Neutrophil (primary cell): Measurements from ENCODE around the gene GALNT18.

Source experiments
- H3K27ac ChIP-seq: fragments of 200-600 bp; sonication (generic); 2 replicates; pipeline ENCODE4 v1.5.1; 2016; ENCODE audit warnings: mild to moderate bottlenecking, moderate library complexity
- H3K27me3 ChIP-seq: fragments of 200-600 bp; sonication (generic); 2 replicates; pipeline ENCODE4 v1.6.0; 2016; ENCODE audit warnings: mild to moderate bottlenecking
- H3K36me3 ChIP-seq: fragments of 200-600 bp; sonication (generic); 2 replicates; pipeline ENCODE4 v1.5.1; 2017
- H3K4me1 ChIP-seq, 2 experiments: fragments of 200-600 bp in 1 of 2; sonication (generic) in 1 of 2; 1 replicate in 1 of 2; 2 replicates in 1 of 2; pipeline versions ENCODE4 v1.5.1 to v1.6.1; 2013 to 2016; ENCODE audit warnings: low read depth in 1 of 2, low read length in 1 of 2, mild to moderate bottlenecking in 1 of 2, moderate library complexity in 1 of 2; ENCODE audit not compliant: control insufficient read depth in 1 of 2, insufficient read depth in 1 of 2
- H3K4me3 ChIP-seq, 2 experiments: fragments of 200-600 bp in 1 of 2; sonication (generic) in 1 of 2; 1 replicate in 1 of 2; 2 replicates in 1 of 2; pipeline ENCODE4 v1.5.1; 2013 to 2016; ENCODE audit warnings: low read depth in 1 of 2, low read length in 1 of 2, mild to moderate bottlenecking in 1 of 2, moderate library complexity in 1 of 2
- H3K9me3 ChIP-seq: fragments of 200-600 bp; sonication (generic); 2 replicates; pipeline ENCODE4 v1.5.1; 2016
- TF ChIP-seq, protein P1 (sequence below): fragments of 200-600 bp; sonication (generic); IDR thresholded peaks from 2 replicates; pipeline ENCODE4 v1.5.1; 2016; ENCODE audit warnings: antibody characterized with exemption

GALNT18 gene

DNA sequence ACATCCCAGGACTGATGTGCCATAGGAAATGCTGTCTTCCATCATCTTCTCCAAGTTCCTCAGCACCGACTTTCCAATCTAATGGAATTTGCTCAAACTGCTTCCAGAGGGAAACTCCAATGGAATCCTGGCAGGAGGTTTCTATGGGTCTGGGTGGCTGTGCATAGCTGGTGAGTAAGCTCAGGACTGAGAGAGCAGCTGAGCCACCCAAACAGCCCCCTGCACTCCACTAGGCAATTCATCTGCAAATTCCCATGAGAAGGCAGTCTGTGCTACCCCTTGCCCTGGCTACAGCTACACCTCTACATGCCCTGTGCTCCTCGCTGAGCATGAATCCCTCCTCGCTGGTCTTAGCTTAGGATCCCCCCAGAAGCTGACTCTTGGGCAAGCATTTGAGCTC is 140.8 kb downstream of the GALNT18 start:
- H3K27ac ChIP-seq, result no peak overlapping the region
- no peaks in the 10 kb centered on the region for H3K36me3 ChIP-seq
- no peak overlapping the region for H3K4me3 ChIP-seq
- TF ChIP-seq, protein P1, sequence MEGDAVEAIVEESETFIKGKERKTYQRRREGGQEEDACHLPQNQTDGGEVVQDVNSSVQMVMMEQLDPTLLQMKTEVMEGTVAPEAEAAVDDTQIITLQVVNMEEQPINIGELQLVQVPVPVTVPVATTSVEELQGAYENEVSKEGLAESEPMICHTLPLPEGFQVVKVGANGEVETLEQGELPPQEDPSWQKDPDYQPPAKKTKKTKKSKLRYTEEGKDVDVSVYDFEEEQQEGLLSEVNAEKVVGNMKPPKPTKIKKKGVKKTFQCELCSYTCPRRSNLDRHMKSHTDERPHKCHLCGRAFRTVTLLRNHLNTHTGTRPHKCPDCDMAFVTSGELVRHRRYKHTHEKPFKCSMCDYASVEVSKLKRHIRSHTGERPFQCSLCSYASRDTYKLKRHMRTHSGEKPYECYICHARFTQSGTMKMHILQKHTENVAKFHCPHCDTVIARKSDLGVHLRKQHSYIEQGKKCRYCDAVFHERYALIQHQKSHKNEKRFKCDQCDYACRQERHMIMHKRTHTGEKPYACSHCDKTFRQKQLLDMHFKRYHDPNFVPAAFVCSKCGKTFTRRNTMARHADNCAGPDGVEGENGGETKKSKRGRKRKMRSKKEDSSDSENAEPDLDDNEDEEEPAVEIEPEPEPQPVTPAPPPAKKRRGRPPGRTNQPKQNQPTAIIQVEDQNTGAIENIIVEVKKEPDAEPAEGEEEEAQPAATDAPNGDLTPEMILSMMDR, result no peak
- H3K4me1 ChIP-seq, result no peaks in the 10 kb centered on the region
- H3K9me3 ChIP-seq, result no peaks in the 10 kb centered on the region
- H3K27me3 ChIP-seq, result peaks cover 42% of the 10 kb centered on the region

DNA sequence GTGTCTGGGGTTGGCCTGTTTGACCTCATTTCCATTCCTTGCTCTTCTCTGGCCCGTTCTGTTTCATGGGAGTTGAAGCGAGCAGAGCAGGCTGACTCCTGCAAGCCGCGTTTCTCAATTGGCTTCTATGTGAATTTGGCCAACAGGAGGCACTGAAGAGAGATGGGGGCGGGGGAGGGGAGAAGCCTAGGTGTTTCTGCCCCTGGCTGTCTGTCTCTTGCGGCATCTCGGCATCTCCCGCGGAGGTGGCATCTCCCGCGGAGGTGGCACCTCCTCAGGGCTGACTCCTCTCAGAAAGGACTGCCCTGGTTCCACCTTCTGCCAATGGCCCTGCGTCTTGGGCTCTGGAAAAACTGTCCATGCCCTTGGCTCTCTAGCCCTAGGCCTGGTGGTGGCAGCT is 143.1 kb downstream of the GALNT18 start:
- Histone ChIP-seq H3K27me3 (peaks cover 48% of the 10 kb centered on the region), H3K4me1 (no peaks in the 10 kb centered on the region), H3K4me3 (no peak overlapping the region), H3K9me3 (no peaks in the 10 kb centered on the region), H3K27ac (no peak overlapping the region), H3K36me3 (no peaks in the 10 kb centered on the region)
- TF ChIP-seq, protein P1, result no peak

DNA sequence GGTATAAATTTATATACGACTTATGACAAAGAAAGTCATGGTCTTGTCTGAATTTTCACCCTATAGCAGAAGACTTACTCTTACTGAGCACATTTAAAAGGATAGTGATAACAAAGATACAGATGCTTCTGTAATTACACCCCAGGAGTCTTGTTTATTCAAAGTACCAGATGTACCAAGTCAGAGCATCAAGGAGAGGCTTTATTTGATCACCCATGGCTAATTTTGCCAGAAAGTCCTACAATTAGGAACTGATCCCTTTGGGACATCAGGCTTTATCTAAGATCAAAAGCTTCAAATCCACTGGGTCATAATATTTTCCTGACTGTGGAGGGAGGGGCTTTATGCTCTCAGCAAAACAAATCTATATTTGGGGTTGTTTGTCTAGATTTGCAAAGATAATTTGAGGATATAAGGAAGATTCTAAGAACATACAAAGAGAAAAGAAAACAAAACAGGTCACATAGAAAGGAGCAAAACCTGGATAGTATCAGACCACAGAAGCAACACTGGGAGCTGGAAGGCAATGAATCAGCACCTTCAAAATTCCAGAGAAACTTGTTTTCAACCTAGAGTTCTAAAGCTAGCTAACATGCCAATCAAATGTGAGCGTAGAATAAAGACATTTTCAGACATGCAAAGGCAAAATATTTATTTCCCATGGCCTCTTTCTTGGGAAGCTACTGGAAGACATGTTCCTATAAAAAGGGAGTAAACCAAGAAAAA is 143.9 kb downstream of the GALNT18 start:
- Histone ChIP-seq H3K9me3 (no peaks in the 10 kb centered on the region), H3K4me1 (no peaks in the 10 kb centered on the region), H3K4me3 (no peak overlapping the region), H3K27ac (no peak overlapping the region), H3K27me3 (peaks cover 55% of the 10 kb centered on the region), H3K36me3 (no peaks in the 10 kb centered on the region)
- TF ChIP-seq, protein P1, result no peak

DNA sequence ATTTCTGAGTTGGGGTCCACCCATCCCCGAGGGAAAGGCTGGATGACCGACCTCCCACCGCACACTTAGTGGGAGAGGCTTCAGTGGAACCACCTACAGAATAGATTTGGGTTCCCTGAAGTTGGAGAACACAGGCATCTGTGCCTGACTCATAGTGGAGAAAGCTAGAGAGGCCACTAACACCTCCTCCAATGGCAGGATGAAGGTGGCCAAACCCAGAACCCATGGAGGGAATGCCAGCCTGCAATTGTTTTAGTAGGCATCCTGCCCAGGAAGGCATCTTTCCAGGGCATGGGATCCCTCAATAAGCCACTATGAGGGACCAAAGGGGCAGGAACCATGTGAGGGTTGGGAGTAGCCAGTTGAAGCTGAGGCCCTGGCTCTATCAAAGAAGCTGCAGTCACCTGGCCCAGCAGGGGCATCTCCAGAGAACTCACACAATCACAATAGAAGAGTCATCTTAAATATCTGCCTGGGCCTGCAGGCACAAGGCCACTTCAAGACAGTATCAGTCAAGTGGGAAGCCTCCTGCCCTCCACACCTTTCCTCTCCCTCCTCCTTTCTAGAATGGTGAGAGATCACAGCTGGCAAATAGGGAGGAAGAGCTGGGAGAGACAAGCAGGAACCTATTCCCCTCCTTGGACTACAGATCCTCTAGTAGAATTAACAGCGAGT is 144.7 kb downstream of the GALNT18 start:
- Histone ChIP-seq H3K27ac (no peak overlapping the region), H3K4me1 (no peaks in the 10 kb centered on the region), H3K27me3 (peaks cover 57% of the 10 kb centered on the region), H3K4me3 (no peak overlapping the region), H3K36me3 (no peaks in the 10 kb centered on the region), H3K9me3 (no peaks in the 10 kb centered on the region)
- TF ChIP-seq, protein P1, result no peak

DNA sequence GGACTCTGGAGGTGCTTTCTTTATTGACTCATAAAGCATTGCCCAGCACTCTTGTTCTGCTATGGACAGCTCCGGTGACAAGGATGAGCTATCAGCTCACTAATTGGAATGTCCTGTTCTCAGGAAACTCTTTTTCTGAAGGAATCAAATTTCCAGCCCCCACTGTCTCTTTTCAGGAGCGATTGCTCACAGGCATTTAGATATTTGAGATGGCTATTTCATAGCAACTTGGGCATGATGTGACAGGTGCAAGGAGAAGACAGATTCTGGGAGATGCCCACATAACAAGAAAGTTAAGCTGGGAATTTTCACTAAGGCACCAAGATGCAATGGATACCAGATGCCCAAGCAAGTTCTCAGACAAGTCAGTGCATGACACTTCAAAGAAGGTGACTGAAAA is 145.3 kb downstream of the GALNT18 start:
- Histone ChIP-seq H3K4me3 (no peak overlapping the region), H3K27ac (no peak overlapping the region), H3K9me3 (no peaks in the 10 kb centered on the region), H3K27me3 (peaks cover 58% of the 10 kb centered on the region), H3K4me1 (no peaks in the 10 kb centered on the region), H3K36me3 (no peaks in the 10 kb centered on the region)
- TF ChIP-seq, protein P1, result no peak
